Measurements from ENCODE around the gene SEC61A1.

SEC61A1 gene

GRCh38 chr3:128060473-128061381, 8.5 kb downstream of the SEC61A1 start:
- DNase-seq (ENCODE audit: low read depth): peak; percentile 97

- no peak for DNase-seq (ENCODE audit: low read depth)
Measured at GRCh38 chr3:128062033-128062745, 10.0 kb downstream of the SEC61A1 start.

DNA sequence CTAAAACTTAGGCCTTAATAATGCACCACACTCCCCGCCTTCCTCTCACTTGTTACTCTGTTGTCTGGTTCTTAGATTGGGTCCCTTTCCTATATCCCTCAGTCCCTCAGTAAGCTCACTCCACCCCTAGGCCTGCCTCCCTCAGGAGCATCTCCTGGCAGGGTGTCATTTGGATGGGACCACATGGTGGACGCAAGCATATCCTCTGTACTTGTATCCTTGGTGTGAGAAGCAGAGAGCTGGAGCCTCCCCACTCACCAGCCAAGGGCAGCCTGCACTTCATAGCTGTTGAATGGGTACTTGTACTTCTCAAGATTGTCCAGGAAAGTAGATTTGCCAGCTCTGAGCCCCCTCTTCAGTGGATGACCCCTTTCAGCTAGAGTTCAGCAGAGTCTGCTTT, 11.6 kb downstream of the SEC61A1 start:
- DNase-seq (ENCODE audit: low read depth): no peak

GRCh38 chr3:128064962-128065361, 12.7 kb downstream of the SEC61A1 start:
- no peak for DNase-seq (ENCODE audit: low read depth)

GRCh38 chr3:128066114-128066513, 13.9 kb downstream of the SEC61A1 start:
- no peak for DNase-seq (ENCODE audit: low read depth)

GRCh38 chr3:128066676-128067075, 14.4 kb downstream of the SEC61A1 start:
- no peak for DNase-seq (ENCODE audit: low read depth)

DNA sequence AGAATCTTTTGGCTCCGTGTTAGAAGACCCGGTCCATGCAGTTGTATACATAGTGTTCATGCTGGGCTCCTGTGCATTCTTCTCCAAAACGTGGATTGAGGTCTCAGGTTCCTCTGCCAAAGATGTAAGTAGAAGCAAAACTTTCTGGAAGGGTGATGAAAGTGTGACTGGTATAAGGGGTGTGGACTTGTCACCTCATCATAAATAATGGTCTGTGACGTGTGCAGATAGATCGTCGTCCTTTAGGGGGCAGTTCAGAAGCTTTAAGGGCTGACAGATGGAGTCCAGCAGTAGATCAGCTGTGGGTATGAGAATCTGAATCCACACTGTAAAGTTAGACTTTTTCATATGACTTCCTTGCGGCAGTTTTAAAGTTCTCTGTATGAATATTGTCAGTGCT, 15.3 kb downstream of the SEC61A1 start:
- DNase-seq (ENCODE audit: low read depth): no peak

DNA sequence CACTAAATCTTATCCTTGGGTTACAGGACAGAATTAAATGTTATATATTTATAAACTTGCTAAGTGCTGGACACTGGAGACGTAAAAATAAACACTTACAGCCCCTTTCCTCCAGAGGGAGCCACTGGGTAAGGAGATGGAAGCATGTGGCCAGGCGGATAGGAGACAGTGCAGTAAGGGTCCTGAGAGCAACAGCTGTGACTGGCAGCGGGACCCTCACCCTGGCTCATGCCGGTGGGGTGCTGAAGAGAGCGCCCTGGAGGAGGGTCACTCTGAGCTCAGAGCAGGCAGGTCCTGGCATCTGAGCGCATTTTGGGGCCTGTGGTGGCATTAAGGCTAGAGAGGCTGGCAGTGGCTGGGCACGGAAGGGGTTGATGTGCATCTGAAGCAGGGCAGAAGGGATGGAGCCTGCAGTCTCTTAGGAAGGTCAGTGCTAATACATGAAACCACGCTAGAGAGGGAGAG, 16.0 kb downstream of the SEC61A1 start:
- no peak for DNase-seq (ENCODE audit: low read depth)

DNA sequence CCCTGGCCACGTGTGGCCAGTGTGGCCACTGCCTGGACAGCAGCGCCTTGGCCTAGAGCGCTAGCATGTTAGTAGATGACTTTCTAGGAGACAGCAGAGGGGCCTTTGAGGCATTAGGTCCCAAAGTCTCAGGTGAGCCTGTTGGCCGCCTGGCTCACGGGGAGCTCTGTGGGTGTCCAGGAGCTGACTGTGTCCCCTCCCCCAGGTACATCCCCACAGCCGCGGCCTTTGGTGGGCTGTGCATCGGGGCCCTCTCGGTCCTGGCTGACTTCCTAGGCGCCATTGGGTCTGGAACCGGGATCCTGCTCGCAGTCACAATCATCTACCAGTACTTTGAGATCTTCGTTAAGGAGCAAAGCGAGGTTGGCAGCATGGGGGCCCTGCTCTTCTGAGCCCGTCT, 17.0 kb downstream of the SEC61A1 start:
- DNase-seq (ENCODE audit: low read depth): no peak

GRCh38 chr3:128070898-128071591, 18.8 kb downstream of the SEC61A1 start:
- DNase-seq (ENCODE audit: low read depth): no peak

GRCh38 chr3:128071771-128072453, 19.7 kb downstream of the SEC61A1 start:
- no peak for DNase-seq (ENCODE audit: low read depth)

GRCh38 chr3:128072454-128073184, 20.4 kb downstream of the SEC61A1 start:
- DNase-seq (ENCODE audit: low read depth): no peak

GRCh38 chr3:128073185-128073725, 21.0 kb downstream of the SEC61A1 start:
- no peak for DNase-seq (ENCODE audit: low read depth)

DNA sequence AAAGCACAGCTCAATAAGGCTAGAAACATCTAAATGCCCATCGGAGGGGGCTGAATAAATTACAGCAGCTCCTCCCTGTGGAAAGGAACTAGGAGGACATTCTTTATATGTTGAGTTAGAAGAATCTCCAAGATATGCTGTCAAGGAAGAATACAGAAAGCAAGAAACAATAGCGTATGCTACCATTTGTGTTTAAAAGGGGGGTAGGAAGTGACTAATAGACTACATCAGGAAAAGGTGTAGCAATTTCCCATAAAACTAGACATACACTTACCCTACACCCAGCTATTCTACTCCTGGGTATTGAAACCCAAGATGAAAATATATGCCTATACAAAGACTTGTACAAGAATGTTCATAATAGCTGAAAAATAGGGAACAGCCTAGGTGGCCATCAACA, 21.6 kb downstream of the SEC61A1 start:
- DNase-seq (ENCODE audit: low read depth): no peak

GRCh38 chr3:128074851-128075521, 22.7 kb downstream of the SEC61A1 start:
- DNase-seq (ENCODE audit: low read depth): no peak

GRCh38 chr3:128075522-128076482, 23.6 kb downstream of the SEC61A1 start:
- no peak for DNase-seq (ENCODE audit: low read depth)

GRCh38 chr3:128076483-128077201, 24.4 kb downstream of the SEC61A1 start:
- no peak for DNase-seq (ENCODE audit: low read depth)

GRCh38 chr3:128077202-128077624, 25.0 kb downstream of the SEC61A1 start:
- DNase-seq (ENCODE audit: low read depth): no peak
